GM23338 (cell line): ENCODE results near the gene LYSMD1. TPM values are rescaled to one million over a fixed set of nuclear protein-coding genes. Genes with fewer than 3 reads are reported as not detected.

ENCODE experiments used
- ATAC-seq: fragments of 200-7000 bp; cut with Tn5 transposase; 3 replicates; pipeline ENCODE4 v1.9.1; 2020
- DNase-seq: peaks from one replicate; pipeline ENCODE4 v3.0.0-alpha.2; 2015; ENCODE audit warnings: low spot score
- H2AFZ ChIP-seq: fragments of 200-600 bp; sonication (generic); 2 replicates; pipeline ENCODE4 v1.8.0; 2016; ENCODE audit warnings: antibody characterized with exemption, mild to moderate bottlenecking, moderate library complexity
- H3F3A ChIP-seq: fragments of 200-600 bp; sonication (generic); replicated peaks from 2 replicates; pipeline ENCODE4 v1.8.0; 2017; ENCODE audit warnings: antibody characterized with exemption, mixed run types, low read depth
- H3K27ac ChIP-seq: fragments of 200-600 bp; sonication (generic); 2 replicates; pipeline ENCODE4 v1.6.1; 2016; ENCODE audit warnings: low read depth
- H3K27me3 ChIP-seq: fragments of 200-600 bp; sonication (generic); 2 replicates; pipeline ENCODE4 v1.8.0; 2016; ENCODE audit warnings: mild to moderate bottlenecking, mixed run types, moderate library complexity; ENCODE audit not compliant: insufficient read depth
- H3K36me3 ChIP-seq: fragments of 200-600 bp; sonication (generic); 2 replicates; pipeline ENCODE4 v1.8.0; 2016; ENCODE audit warnings: mild to moderate bottlenecking; ENCODE audit not compliant: insufficient read depth
- H3K4me1 ChIP-seq: fragments of 200-600 bp; sonication (generic); 2 replicates; pipeline ENCODE4 v1.8.0; 2016; ENCODE audit warnings: mild to moderate bottlenecking, moderate library complexity; ENCODE audit not compliant: insufficient read depth
- H3K4me2 ChIP-seq: fragments of 200-600 bp; sonication (generic); 2 replicates; pipeline ENCODE4 v1.7.1; 2017; ENCODE audit warnings: mixed run types
- H3K4me3 ChIP-seq: fragments of 200-600 bp; sonication (generic); 2 replicates; pipeline ENCODE4 v1.6.1; 2016; ENCODE audit warnings: mixed run types
- H3K79me2 ChIP-seq: fragments of 200-600 bp; sonication (generic); replicated peaks from 2 replicates; pipeline ENCODE4 v1.8.0; 2017; ENCODE audit warnings: mild to moderate bottlenecking; ENCODE audit not compliant: insufficient read depth
- H3K9me2 ChIP-seq: fragments of 200-600 bp; sonication (generic); 2 replicates; pipeline ENCODE4 v1.8.0; 2017; ENCODE audit not compliant: insufficient read depth
- H4K20me1 ChIP-seq: fragments of 200-600 bp; sonication (generic); replicated peaks from 2 replicates; pipeline ENCODE4 v1.8.0; 2017; ENCODE audit warnings: mild to moderate bottlenecking; ENCODE audit not compliant: insufficient read depth
- H3K27ac Mint-ChIP-seq: 2 replicates; pipeline ENCODE4 v1.8.0; 2020; ENCODE audit warnings: inconsistent platforms, mild to moderate bottlenecking, moderate library complexity, mixed read lengths
- H3K27me3 Mint-ChIP-seq: 3 replicates; pipeline ENCODE4 v1.8.0; 2022; ENCODE audit warnings: low read depth, mild to moderate bottlenecking, moderate library complexity, mixed read lengths, inconsistent platforms; ENCODE audit not compliant: insufficient read depth, poor library complexity
- H3K36me3 Mint-ChIP-seq: 3 replicates; pipeline ENCODE4 v1.8.0; 2021; ENCODE audit warnings: low read depth, mild to moderate bottlenecking, inconsistent platforms, moderate library complexity, mixed read lengths
- H3K4me1 Mint-ChIP-seq: 3 replicates; pipeline ENCODE4 v1.8.0; 2020; ENCODE audit warnings: mild to moderate bottlenecking, inconsistent platforms, mixed read lengths
- H3K4me3 Mint-ChIP-seq: 3 replicates; pipeline ENCODE4 v1.8.0; 2021; ENCODE audit warnings: moderate library complexity, mild to moderate bottlenecking, inconsistent platforms, mixed read lengths
- H3K9me3 Mint-ChIP-seq: 3 replicates; pipeline ENCODE4 v1.8.0; 2020; ENCODE audit warnings: moderate library complexity, mild to moderate bottlenecking, inconsistent platforms, mixed read lengths
- CREB1 ChIP-seq: fragments of 250-450 bp; sonication (Bioruptor Pico); IDR thresholded peaks from 2 replicates; pipeline ENCODE4 v1.5.0; 2020; ENCODE audit warnings: low read depth, mild to moderate bottlenecking, moderate library complexity
- ETS1 ChIP-seq: IDR thresholded peaks from 2 replicates; pipeline ENCODE4 v1.6.1; 2016; ENCODE audit warnings: antibody characterized with exemption
- EZH2 ChIP-seq: fragments of 200-600 bp; sonication (generic); IDR thresholded peaks from one replicate; pipeline ENCODE4 v1.8.0; 2017; ENCODE audit warnings: antibody characterized with exemption, mild to moderate bottlenecking, low read depth; ENCODE audit not compliant: unreplicated experiment
- EZH2phosphoT487 ChIP-seq: fragments of 200-600 bp; sonication (generic); IDR thresholded peaks from one replicate; pipeline ENCODE4 v1.8.1; 2018; ENCODE audit warnings: antibody characterized with exemption; ENCODE audit not compliant: unreplicated experiment
- JUNB ChIP-seq: IDR thresholded peaks from one replicate; pipeline ENCODE4 v1.6.1; 2016; ENCODE audit warnings: antibody characterized with exemption; ENCODE audit not compliant: unreplicated experiment
- POLR2AphosphoS5 ChIP-seq: IDR thresholded peaks from 2 replicates; pipeline ENCODE4 v1.6.1; 2016; ENCODE audit warnings: antibody characterized with exemption, low read depth
- REST ChIP-seq: IDR thresholded peaks from one replicate; pipeline ENCODE4 v1.6.1; 2018; ENCODE audit warnings: antibody characterized with exemption; ENCODE audit not compliant: unreplicated experiment
- STAT1 ChIP-seq: IDR thresholded peaks from one replicate; pipeline ENCODE4 v1.6.1; 2016; ENCODE audit warnings: antibody characterized with exemption; ENCODE audit not compliant: unreplicated experiment
- ZNF114 ChIP-seq: fragments of 250-450 bp; sonication (Bioruptor Pico); IDR thresholded peaks from 2 replicates; pipeline ENCODE4 v1.5.0; 2020; ENCODE audit warnings: mild to moderate bottlenecking, moderate library complexity
- ZNF331 ChIP-seq: fragments of 250-450 bp; sonication (Bioruptor Pico); IDR thresholded peaks from 2 replicates; pipeline ENCODE4 v1.5.0; 2020; ENCODE audit warnings: low read depth, mild to moderate bottlenecking, moderate library complexity
- polyA plus RNA-seq: library from polyadenylated mRNA; unstranded; fragments of >200 nt; fragmentation: Nextera tagmentation; extraction: Ambion mirVana; gene quantifications from 2 replicates; pipeline ENCODE4 v1.2.1, GENCODE V29; 2016
- total RNA-seq: library from RNA; depleted of rRNA; stranded (reverse); fragments of >200 nt; shearing (Covaris generic); gene quantifications from 2 replicates; pipeline ENCODE4 v1.2.3, GENCODE V29; 2014
- TF ChIP-seq, protein P1 (sequence below), 2 experiments: fragments of 200-600 bp in 1 of 2; sonication (generic) in 1 of 2; conservative IDR thresholded peaks; 2 replicates each; pipeline versions ENCODE4 v1.5.1 to v1.6.1; 2016 to 2017; ENCODE audit warnings: antibody characterized with exemption in 2 of 2, low read depth in 2 of 2, mild to moderate bottlenecking in 2 of 2, moderate library complexity in 1 of 2

Gene LYSMD1
- total and polyA plus RNA-seq, 2 experiments from 2014 or later = 3.6 to 6.4 TPM

DNA sequence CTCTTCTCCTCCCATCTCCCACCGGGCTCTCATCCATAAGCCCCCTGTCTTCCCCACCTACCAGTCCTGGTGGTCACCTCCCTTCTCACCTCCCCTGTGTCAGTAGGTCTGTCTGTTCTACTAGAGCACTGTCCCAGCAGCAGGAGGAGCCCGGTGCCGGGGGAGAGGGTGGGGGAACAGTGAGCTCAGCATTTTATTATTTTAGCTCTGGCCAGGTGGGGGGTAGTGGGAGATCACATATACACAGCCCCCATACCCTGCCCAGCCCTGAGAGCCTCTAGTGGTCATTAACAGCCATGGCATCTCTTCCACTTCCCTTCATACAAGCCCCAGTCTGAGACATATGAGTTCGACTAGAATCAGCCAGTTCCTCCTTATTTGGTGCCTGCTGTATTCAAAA, 10.2 kb upstream of the LYSMD1 start, which contains the start of gene TMOD4:
TSS of gene TMOD4 (minus strand) at position 119 of the 400 bp plus-strand sequence. CDS start 1,106 bp downstream, outside the sequence.
- Histone ChIP-seq H3K4me1 (no peaks in the 10 kb centered on the region), H4K20me1 (no peaks in the 10 kb centered on the region; the same call in 1 of the 2 replicates), H3K4me3 (no peak within 1 kb of the TSS), H3K27me3 (no peaks in the 10 kb centered on the region), H3K36me3 (peaks cover 10% of the 10 kb centered on the region), H3F3A (0 out of 2 replicates have a peak, but pooled peaks cover 4% of the 10 kb centered on the region), H3K27ac (no peak within 1 kb of the TSS), H3K4me2 (no peak within 1 kb of the TSS), H3K79me2 (no peaks in the 10 kb centered on the region), H2AFZ (no peak within 1 kb of the TSS), H3K9me2 (no peaks in the 10 kb centered on the region)
- TF ChIP-seq, protein P1, sequence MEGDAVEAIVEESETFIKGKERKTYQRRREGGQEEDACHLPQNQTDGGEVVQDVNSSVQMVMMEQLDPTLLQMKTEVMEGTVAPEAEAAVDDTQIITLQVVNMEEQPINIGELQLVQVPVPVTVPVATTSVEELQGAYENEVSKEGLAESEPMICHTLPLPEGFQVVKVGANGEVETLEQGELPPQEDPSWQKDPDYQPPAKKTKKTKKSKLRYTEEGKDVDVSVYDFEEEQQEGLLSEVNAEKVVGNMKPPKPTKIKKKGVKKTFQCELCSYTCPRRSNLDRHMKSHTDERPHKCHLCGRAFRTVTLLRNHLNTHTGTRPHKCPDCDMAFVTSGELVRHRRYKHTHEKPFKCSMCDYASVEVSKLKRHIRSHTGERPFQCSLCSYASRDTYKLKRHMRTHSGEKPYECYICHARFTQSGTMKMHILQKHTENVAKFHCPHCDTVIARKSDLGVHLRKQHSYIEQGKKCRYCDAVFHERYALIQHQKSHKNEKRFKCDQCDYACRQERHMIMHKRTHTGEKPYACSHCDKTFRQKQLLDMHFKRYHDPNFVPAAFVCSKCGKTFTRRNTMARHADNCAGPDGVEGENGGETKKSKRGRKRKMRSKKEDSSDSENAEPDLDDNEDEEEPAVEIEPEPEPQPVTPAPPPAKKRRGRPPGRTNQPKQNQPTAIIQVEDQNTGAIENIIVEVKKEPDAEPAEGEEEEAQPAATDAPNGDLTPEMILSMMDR (conservative IDR thresholded peaks at IDR 0.05; ENCODE audit: low read depth in 2 of 2) = peak; percentile 58 to 63; a peak in 3 of 4 replicates
- TF ChIP-seq REST (no peak), EZH2phosphoT487 (no peak)
- H3K27ac Mint-ChIP-seq = peak within 1 kb of the TSS; percentile 68; the same call in 1 of the 2 replicates
- peaks cover 3% of the 10 kb centered on the region for H3K27me3 Mint-ChIP-seq
- peak; percentile 54 for DNase-seq
- no peak within 1 kb of the TSS for H3K4me3 Mint-ChIP-seq
- H3K4me1 Mint-ChIP-seq = no peaks in the 10 kb centered on the region
- H3K9me3 Mint-ChIP-seq = no peaks in the 10 kb centered on the region
- peak; percentile 96 for ATAC-seq
- H3K36me3 Mint-ChIP-seq = peaks cover 58% of the 10 kb centered on the region

- Mint-ChIP-seq H3K36me3 (peaks cover 54% of the 10 kb centered on the region), H3K4me3 (no peak overlapping the region), H3K27ac (no peak overlapping the region), H3K9me3 (no peaks in the 10 kb centered on the region), H3K4me1 (0 out of 3 replicates have a peak, but pooled peaks cover 2% of the 10 kb centered on the region), H3K27me3 (peaks cover 3% of the 10 kb centered on the region)
- TF ChIP-seq CREB1 (no peak), POLR2AphosphoS5 (no peak), EZH2 (no peak), STAT1 (no peak), ZNF331 (CRISPR knock-in tag) (no peak), ETS1 (no peak), EZH2phosphoT487 (no peak), JUNB (no peak), ZNF114 (CRISPR knock-in tag) (no peak)
- TF ChIP-seq, protein P1 (conservative IDR thresholded peaks at IDR 0.05; ENCODE audit: low read depth in 2 of 2) = no peak
- no peaks in the 10 kb centered on the region for H3K79me2 ChIP-seq
- no peak overlapping the region for H3K4me2 ChIP-seq
- no peaks in the 10 kb centered on the region for H3K4me1 ChIP-seq
- H2AFZ ChIP-seq = no peak overlapping the region
- no peak for DNase-seq
- H4K20me1 ChIP-seq = no peaks in the 10 kb centered on the region; the same call in 1 of the 2 replicates
- no peak for ATAC-seq
- H3K4me3 ChIP-seq = no peak overlapping the region
- 0 out of 2 replicates have a peak, but pooled peaks cover 4% of the 10 kb centered on the region for H3F3A ChIP-seq
- H3K9me2 ChIP-seq = no peaks in the 10 kb centered on the region
- no peaks in the 10 kb centered on the region for H3K27me3 ChIP-seq
- H3K27ac ChIP-seq = no peak overlapping the region
- peaks cover 10% of the 10 kb centered on the region for H3K36me3 ChIP-seq
Measured at GRCh38 chr1:151175041-151175741, 9.5 kb upstream of the LYSMD1 start.
